ENCODE data around the gene RNF223. TPM values are rescaled to one million over a fixed set of nuclear protein-coding genes. Genes with fewer than 3 reads are reported as not detected.
"Not testable (repeated sequence)": the region's sequence is repeated elsewhere in the genome, so short reads cannot be mapped to it uniquely, and the experiment has no call there.

RNF223 gene
- total RNA-seq, 1 donor from 2014 or later: not detected

DNA sequence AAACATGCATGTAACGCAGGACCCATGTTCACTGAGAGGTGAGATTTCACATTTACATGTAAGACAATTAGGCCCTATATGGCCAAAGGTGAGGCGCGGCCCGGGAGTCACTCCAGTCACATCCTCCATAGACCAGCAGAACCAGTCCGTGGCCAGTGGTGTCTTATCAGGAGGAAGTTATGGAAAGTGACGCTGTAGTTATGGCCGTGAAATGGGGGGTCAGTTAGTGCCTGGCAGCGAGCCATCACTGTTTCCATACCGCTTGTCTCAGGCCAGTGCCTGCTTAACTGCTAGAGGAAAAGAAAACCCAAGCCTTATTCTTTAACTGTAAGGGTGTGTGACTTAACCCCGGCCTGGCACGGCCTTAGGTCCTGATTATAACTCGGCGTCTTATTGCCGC lies 35.6 kb upstream of the RNF223 start:
- DNase-seq: no peak

DNA sequence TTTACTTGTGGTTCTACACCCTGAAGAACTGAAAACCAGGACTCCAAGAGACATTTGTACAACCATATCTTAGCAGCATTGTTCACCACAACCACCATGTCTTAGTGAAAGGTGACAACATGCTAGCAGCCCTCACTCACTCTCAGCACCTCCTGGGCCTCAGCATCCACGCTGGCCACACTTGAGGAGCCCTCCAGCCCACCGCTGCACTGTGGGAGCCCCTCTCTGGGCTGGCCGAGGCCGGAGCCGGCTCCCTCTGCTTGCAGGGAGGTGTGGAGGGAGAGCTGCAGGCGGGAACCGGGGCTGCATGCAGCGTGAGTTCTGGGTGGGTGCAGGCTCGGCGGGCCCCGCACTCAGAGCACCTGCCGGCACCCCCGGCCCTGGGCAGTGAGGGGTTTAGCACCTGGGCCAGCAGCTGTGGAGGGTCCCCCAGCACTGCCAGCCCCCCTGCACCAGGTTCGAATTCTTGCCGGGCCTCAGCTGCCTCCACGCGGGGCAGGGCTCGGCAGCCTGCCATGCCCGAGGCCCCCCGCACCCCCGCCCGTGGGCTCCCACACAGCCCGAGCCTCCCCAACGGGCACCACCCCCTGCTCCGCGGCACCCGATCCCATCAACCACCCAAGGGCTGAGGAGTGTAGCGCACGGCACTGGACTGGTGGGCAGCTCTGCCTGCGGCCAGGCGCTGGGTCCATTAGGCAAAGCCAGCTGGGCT lies 32.6 kb upstream of the RNF223 start:
- no peak for DNase-seq

DNA sequence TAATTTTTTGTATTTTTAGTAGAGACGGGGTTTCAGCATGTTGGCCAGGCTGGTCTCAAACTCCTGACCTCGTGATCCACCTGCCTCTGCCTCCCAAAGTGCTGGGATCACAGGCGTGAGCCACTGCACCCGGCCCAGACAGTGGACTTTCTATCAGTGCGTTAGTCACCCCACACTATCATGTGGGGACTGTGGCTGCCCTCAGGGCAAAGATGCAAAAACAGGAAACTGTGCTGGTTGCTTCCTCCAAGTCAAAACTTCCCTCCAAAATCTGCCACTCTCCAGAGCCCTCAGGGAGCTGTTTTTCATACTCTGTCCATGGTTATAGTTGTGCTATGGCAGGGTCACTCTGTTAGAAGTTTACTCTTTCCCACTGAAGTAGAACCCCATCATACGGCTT lies 30.0 kb upstream of the RNF223 start:
- not testable (repeated sequence) for DNase-seq

DNA sequence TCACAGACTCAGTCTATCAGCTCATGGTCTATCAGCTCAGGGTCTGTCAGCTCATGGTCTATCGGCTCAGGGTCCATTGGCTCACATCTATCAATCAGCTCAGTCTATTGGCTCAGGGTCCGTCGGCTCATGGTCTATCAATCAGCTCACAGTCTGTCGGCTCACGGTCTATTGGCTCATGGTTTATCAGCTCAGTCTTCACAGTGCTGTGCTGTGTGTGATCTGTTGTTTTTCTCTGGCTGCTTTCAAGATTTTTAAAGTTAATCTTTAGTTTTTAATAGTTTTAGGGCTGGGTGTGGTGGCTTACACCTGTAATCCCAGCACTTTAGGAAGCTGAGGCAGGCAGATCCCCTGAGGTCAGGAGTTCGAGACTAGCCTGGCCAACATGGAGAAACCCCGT lies 27.4 kb upstream of the RNF223 start:
- DNase-seq: no peak

DNA sequence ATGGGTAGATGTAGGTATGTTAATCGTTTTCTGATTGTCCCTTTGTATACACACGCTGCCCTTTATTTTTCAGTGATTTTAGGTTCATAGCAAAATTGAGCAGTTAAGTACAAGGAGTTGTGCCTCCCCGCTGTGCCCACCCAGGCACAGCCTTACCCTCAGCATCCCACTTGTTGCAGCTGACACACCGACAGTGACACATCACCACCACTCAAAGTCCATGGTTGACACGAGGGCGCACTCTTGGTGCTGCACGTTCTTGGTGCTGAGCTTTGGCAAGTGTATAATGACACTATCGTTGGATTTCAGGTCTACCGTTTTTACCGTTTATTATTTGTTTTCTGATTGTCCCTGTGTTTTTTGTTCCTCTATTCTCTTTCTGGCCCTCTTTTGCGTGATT lies 26.2 kb upstream of the RNF223 start:
- DNase-seq: no peak

DNA sequence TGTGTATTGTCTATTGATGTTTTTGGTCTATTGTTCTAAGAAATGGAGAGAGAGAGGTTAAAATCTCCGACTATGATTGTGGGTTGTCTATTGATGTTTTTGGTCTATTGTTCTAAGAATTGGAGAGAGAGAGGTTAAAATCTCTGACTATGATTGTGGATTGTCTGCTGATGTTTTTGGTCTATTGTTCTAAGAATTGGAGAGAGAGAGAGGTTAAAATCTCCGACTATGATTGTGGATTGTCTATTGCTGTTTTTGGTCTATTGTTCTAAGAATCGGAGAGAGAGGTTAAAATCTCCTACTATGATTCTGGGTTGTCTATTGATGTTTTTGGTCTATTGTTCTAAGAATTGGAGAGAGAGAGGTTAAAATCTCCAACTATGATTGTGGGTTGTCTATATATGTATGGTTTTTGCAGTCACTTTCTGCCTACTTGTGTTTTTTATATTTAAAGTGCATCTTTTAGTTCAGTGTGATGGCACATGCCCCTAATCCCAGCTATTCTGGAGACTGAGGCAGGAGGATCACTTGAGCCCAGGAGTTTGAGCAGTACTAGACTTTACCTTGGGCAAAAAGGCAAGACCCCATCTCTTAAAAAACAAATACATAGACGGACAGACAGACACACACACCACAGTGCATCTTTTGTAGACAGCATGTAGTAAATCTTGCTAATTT lies 25.5 kb upstream of the RNF223 start:
- DNase-seq: no peak

DNA sequence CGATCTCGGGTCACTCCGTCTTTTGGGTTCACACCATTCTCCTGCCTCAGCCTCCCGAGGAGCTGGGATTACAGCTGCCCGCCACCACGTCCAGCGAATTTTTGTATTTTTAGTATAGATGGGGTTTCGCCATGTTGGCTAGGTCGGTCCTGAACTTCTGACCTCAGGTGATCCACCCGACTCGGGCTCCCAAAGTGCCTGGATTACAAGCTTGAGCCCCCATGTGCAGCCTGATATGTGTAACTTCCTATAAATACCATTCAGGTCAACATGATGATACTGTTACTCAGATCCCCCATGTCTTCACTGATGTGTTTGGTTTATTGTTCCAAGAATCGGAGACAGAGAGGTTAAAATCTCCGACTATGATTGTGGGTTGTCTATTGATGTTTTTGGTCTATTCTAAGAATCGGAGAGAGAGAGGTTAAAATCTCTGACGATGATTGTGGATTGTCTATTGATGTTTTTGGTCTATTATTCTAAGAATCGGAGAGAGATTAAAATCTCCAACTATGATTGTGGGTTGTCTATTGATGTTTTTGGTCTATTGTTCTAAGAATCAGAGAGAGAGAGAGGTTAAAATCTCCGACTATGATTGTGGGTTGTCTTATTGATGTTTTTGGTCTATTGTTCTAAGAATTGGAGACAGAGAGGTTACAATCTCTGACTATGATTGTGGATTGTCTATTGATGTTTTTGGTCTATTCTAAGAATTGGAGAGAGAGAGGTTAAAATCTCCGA lies 24.7 kb upstream of the RNF223 start:
- no peak for DNase-seq

DNA sequence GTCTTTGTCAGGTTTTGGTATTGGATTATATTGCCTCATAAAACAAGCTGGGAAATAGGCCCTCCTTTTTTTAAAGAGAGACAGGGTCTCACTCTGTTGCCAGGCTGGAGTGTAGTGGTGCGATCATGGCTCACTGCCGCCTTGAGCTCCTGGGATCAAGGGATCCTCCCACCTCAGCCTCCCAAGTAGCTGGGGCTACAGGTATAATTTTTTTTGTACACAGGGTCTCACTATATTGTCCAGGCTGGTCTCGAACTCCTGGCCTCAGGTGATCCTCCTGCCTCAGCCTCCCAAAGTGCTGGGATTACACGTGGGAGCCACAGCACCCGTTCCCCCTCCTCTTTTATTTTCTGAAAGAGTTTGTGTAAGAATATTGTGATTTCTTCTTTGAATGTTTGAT lies 22.0 kb upstream of the RNF223 start:
- DNase-seq: not testable (repeated sequence)

DNA sequence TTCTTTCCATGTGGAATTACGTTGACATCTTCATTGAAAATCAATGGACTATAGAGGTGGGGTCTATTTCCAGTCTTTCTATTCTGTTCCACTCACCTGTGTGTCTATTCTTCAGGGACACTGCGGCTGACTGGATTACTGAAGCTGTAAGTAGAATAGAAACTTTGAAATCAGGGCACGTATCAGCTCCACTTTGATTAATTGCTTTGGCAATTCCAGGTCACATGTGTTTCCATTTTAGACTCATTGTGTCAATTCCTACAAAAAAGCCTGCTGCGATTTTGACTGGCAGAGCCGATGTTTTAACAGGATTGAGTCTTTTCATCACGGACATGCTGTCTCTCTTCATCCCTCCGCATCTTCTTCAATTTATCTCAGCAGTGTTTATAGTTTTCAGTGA lies 20.9 kb upstream of the RNF223 start:
- DNase-seq: no peak

DNA sequence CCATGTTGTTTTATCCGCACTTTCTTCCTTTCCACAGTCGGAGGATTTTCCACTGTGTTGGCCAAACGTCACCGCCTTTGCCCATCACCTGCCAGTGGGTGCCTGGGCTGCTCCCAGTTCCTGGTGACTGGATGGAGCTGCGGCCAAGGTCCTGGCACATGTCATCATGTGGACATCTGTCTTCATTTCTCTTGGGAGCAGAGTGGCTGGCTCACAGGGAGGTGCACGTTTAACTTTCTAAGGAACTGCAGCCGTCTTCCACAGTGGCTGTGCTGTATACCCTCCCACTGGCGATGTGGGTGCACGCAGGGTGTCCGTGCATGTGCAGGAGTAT lies 19.5 kb upstream of the RNF223 start:
- no peak for DNase-seq

DNA sequence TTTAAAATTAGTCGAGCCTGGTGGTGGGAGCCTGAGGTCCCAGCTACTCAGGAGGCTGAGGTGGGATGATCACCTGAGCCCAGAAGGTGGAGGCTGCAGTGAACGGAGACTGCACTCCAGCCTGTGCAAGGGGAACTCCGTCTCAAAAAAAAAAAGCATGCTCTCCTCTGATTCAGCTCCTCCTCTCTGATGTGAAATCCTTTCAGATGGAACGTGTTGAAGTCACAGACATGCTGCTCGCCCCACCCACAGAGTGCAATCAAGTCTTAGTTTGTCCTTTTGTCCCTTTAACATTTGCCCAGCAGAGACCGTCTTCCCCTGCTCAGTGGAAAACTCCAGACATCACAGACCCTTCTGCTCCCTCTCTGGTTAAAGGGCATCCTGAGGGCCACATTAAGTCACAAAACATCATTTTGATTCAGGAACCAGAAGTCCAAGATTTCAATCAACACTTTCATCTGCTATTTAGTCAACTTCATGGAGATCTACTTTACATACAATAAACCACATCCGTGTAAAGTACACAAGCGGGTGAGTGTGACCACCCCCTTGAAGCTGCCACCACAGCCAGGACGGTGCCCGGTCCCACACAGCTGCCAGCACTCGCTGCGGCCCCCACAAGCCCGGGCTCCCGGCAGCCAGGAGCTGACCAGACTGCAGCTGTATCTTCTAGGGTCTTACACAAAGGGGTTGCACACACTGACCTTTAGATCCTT lies 18.9 kb upstream of the RNF223 start:
- no peak for DNase-seq

DNA sequence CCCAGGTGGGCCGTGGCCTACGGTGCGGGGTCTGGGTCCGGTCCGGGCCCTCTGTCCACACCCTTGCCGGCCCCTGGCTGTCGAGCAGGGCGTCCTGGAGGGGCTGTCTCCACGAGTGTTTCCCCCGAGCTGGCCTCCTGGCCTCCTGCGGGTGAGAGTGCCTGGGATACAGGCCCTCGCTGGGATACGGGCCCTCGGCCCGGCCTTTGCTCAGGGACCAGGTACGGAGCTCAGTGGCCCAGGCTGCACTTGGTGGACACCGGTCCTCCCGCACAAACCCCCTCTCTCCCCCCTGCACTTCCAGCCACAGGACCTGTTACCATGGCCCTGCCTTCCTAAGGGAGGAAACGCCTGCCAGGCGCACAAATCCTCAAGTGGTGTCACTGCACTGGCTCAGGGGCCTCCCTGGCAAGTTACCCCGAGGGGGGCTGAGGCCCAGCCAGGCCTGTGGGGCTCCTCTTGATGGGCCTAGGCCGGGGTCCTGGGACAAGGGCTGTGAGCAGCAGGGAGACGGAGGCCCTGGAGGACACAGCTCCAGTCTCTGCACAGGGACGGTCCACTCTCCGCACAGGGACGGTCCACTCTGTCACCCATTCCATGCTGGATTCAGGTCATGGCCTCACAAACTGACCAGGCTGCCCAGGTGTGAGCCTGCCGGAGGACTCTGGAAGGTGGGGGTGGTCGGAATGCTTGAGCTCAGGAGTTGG lies 18.2 kb upstream of the RNF223 start:
- DNase-seq: no peak

DNA sequence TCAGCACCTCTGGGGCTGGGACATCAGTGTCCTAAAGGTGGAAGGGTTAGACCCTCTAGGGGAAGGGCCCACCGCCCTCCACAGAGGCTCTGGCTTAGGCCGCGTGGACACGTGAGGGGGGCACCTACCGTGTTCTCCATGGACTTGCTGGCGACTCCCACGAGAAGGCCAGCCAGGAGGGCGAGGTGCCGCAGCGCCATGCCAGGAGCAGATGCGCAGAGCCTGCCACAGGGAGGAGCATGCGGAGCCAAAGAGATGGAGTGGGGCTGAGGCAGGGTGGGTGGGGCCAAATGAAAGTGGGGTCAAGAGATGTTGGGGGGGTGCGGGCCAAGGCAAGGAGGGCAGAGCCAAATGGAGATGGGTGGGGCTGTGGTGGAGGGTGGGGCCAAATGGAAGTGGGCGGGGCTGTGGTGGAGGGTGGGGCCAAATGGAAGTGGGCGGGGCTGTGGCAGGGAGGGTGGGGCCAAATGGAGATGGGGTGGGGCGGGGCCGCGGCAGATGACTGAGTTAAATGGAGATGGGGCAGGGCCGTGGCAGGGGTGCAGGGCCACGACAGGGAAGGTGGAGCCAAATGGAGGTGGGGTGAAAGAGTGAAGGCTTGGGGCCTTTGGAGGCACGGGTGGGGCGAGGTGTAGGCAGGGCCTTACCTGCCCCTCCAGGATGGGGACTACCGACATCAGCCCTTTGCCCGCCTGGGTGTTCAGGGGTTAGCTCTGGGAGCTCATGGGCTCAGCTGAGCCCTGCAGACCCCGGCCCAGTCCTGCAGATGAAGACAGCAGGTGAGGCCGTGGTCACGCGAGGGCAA lies 17.4 kb upstream of the RNF223 start:
- DNase-seq: no peak

DNA sequence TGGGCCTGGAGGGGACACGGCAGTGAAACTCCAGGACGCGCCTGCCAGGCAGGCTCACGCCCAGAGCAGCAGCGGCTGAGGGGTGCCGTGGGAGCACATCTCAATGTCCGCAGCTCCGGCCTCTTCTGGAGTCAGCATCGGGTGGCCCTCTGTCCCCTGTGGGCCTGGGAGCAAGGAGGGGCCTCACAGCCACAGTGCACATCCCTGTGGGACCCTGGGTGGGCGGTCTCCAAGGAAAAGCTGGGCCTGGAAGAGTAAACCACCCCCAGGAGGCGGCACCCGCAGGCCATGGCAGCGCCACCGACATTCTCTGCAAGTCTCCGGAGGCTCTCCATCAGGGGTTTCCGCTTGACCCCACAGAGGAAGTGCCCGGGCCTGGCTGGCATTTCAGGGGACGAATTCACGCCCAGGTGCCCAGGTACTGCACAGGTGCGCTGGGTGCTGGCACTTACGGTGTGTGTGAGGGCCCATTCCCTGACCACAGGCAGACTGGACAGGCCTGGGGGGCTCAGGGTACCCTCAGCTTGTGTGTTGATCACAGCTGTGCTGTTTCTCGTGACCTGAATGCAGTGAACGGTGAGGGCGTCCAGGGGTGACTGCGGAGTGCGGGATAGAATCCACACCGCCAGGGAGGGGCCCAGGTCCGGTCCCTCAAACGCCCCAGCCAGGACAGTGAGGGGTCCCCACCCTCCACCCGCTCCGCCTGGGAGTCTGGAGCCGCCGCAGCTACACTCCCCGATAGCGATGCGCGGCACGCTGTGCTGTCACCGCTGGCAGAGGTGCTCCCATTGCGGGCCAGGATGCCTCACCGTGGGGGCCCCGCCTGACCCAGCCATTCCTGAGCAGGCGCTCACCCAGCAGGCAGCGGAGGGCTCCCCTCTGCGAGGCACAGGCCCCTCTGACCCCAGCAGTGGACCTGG lies 16.6 kb upstream of the RNF223 start:
- no peak for DNase-seq

DNA sequence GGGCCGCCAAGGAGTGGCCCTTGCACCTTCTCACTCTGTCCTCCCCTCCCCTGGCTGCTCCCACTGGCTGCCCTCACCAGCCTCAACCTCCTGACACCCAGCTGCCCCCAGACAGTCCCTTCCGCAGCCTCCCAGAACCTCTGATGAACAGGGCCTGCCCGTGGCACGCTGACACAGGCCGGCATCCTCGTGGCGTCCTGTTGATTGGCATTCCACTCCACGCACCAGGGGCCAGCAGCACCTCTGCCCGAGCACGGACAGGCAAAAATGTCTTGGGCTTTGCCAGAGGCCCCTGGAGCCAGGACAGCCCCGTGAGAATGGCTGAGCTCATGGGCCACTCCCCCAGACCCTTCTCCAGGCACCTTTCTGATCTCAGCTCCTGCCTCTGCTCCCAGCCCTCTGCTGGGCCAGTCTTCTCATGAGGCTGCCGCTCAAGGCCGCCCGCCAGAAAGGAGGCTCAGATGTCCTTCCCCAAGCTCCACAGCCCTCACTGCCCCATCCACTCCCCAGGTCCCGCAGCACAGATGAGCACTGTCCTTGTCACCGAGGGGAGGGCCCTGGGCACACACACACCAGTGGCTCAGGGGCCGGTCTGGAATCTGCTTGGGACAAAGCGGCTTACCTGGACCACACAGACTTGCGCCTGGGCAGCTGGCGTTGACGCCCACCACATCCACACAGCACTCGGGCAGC lies 15.8 kb upstream of the RNF223 start:
- no peak for DNase-seq

DNA sequence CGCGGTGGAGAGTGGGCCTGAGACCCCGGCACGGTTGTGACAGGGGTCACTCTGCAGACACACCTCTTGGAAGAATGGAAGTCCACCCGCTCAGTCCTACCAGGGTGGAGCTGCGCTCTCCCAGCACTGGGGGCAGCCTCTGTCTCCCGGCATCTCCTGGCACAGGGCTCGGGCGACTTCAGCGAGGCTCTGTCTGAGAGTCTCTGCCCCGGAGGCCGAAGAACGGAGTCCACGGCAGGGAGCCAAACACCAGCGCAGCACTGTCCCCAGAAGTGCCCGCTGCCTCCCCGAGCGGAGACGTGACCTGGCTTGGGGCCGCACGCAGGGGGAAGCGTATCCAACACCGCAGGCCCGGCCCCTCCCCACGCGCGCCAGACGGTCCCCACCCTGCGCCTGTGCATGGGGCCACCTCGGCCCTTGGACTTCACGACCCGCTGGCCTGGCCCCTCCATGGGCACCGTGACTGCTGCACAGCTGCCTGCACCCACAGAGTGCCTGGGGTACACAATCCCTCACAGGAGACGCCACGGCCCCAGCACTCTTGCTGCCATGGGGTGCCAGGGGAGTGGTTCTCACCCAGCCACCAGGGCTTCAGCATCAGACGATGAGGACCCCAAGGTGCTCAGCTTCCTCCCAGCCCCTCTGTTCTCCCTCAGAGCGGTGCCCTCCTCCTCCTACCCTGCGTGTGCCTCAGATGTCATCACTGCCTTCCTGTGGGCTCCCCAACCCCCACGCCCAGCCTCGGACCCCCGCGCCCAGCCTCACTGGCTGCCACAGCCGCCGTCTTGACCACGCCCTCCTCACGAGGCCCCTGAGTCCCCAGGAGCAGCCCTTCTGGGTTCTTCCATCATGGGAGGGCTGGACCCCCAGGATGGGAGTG lies 14.9 kb upstream of the RNF223 start:
- DNase-seq: no peak

DNA sequence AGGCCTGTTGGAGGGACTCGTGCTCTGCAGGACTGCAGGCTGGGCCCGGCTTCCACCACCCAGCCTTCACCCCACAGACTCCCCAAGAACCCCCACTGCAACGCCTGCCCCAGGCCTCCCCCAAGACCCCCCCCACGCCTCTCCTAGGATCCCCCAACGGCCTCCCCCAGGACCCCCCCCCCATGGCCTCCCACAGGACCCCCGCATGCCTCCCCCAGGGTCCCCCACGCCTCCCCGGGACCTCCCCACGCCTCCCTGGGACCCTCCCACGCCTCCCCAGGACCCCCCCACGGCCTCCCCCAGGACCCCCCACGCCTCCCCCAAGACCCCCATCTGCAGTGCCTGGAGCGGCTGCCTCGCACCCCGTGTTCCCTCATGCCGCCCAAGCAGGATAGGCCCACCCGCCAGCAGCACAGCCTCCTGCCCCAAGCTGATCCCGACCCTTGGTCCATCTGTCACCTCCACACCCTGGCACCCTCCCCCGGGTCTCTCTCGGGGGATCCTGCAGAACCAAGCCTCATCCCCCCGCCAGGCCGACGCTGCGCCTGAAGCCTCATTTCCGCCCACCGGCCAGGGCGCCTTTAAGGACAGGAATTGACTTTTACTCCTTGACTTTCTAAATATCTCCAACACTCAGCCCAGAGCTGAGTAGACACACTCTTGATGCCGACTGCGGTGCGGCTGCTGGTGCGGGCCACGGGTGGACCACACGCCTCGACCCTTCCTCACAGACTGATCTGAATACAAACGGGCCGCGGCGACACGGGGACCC lies 14.1 kb upstream of the RNF223 start:
- DNase-seq: no peak

All from occipital lobe (tissue), 2 donors.